Activated CD8-positive, alpha-beta memory T cell treated with anti-CD3 and anti-CD28 coated beads, Interleukin-2, amount 50 U/mL, for 1 hour (primary cell): ENCODE measurements around the gene HK3.

ENCODE experiments used
- DNase-seq: peaks from one replicate; pipeline ENCODE4 v3.0.0-alpha.2; 2020; ENCODE audit errors: extremely low read depth

HK3 gene

DNA sequence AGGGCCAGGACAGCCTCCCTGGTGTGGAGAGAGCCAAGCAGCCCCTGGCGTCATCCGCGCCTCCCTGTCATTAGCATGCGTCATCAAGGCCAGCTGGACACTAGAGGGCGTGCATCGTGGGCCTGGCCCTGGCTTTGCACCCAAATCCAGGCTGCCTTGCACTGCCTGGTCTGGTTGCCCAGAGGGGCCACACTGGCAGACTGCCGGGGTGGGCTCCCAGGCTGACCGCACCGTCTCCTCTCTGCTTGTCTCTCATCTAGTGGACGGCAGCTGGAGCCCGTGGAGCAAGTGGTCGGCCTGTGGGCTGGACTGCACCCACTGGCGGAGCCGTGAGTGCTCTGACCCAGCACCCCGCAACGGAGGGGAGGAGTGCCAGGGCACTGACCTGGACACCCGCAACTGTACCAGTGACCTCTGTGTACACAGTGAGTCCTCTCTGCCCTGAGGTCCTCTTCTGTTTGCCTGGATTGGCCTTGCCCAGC lies 29.0 kb downstream of the HK3 start:
- no peak for DNase-seq

DNA sequence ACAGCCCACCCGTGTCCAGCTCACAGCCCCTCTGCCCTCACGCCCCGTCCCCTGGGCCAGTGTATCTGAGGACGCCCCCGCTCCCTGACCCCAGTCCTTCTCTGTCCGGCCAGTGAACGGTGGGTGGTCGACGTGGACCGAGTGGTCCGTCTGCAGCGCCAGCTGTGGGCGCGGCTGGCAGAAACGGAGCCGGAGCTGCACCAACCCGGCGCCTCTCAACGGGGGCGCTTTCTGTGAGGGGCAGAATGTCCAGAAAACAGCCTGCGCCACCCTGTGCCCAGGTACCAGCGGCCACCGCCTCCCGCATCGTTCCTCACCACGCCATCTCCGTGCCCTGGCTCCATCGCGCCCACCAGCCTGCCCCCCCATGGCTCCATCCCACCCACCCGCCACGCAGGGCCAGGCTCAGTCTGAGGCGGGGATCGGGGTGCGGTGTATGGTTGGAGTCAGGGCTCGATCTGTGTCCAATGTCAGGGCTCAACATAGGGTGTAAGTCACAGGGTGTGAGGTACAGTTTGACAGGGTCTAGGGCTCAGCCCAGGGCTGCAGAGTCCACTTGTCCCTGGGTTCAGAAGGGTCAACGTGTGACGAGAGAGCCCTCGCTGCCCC lies 29.5 kb downstream of the HK3 start:
- DNase-seq: no peak

DNA sequence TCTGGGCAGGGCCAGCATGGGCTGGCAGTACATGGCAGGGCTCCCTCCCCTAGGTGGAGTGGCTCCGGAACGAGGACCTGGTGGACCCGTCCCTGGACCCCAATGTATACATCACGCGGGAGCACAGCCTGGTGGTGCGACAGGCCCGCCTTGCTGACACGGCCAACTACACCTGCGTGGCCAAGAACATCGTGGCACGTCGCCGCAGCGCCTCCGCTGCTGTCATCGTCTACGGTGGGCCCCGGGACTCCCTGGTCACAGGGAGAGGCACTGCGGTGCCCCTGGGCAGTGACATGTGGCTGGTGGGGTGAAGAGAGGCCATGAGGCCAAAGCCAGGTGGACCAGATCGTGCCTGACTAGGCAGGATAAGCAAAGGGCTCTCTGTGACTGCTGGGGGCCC lies 30.4 kb downstream of the HK3 start:
- DNase-seq: no peak

DNA sequence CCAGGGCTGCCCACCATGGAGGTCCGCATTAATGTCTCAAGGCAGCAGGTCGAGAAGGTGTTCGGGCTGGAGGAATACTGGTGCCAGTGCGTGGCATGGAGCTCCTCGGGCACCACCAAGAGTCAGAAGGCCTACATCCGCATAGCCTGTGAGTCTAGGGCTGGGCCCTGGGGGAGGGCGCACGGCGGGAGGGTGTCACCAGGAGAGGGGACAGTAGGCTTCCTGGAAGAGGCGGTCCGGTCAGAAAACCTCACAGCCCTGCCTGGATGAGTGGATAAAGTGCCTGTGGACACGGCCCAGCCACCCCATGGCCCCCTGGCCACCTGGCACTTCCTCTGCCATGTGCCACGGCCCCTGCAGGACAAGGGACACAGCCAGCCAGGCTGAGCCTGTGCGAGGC lies 31.0 kb downstream of the HK3 start:
- DNase-seq: no peak

DNA sequence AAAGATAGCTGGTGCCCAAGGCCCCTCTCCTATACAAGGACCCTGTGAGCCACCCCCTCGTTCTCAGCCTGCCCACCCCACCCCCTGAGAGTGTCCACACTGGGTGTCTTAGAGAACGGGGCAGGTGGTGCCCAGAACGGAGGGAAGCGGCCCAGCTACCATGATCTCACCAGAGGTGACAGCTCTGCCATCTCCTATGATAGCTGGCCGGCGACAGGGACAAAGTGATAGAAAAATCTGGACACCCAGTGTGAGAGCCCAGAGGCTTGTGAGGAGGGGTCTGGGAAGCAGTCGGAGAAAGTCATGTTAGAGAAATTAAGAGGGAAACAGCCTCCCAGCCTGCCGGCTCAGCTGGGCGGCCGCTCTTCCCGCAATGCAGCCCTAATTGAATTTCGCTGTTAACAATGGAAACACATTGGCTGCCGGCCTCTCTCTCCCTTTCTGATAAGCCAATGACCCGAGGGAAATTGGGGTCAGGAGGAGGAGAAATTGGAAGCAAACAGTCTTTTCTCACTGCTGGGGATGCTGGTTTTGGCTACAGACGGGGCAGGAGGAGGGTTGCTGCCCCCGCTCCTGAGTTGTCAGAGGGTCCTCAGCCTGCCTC lies 32.3 kb downstream of the HK3 start:
- no peak for DNase-seq

DNA sequence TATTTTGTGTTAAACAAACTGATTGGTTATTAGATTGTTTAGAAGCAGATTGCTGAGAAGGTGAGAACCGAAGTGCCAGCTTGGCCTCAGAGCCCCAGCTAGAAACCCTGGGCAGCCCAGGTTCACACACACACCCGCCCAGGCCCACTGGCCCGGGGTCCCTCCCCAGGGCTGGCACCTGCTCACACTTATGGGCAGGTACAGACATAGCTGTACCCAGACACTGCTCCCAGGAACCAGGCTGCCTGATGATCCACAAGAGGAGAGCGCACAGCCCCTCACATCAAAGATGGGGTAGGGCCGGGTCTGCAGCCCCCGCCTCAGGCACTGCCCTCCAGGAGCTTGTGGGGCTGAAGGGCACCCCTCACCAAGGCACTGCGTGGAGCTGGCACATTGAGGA lies 33.2 kb downstream of the HK3 start:
- DNase-seq: no peak

DNA sequence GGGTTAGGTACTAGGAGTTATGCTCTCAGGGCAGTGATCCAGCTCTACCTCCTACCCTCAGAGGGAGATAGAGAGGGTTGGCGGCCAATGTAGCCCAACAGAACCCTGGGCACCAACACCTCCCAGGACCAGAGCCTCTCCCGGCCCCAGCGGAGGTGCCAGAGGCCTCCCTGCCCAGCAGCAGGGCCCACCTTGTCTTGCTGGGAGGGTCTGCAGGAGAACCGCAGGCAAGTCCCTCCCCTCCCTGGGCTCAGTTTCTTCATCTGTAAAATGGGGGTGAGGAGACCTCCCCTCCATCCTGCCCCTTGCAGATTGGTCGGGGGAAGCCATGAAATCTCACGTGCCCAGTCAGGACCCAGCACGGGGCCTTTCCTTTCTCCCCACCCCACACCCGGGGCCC lies 34.4 kb downstream of the HK3 start:
- no peak for DNase-seq

DNA sequence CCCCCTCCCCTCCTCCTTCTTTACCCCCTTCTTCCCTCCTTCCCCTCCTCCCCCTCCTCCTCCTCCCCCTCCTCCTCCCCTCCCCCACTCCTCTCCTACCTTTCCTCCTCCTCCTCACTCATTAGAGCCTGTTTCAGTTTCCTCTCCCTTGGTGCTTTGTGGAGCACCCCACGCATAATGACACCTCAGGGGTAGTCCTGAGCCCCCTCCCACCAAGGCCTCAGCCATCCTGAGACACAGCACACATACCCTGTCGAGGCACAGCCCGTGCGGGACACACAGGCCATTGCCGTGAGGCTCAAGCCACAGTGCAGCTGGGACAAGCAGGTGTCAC lies 35.4 kb downstream of the HK3 start:
- DNase-seq: no peak

DNA sequence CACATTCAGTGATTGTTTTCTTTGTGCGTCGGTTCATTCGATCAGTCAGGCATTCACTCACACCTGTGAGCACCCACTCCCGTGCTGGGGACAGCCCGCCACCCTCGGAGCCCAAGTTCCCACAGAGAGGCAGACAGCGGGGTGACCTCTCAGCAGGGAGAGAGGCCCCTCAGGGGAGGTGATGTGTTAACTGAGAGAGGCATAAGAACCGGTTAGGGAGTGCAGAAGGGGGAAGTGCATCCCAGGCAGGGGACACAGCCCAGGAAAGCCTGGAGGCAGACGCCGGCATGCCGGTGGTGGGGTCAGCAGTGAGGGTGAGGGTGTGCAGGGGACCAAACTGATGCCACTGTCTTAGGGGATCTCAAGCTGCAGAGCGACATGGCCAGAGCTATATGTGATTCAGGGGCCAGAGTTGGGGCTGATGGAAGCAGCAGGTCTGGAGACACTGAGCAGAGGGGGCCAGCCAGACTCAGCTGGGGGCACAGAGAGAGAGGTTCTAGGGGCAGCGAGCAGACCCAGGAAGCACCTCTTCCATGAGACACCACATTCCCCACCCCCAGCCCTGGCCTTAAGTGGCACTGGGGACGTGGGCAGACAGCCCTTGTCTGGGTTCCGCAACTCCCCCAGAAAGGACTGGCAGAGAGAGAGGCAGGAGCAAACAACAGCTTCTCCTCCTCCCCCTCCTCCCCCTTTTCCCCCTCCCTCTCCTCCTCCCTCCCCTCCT lies 35.9 kb downstream of the HK3 start:
- DNase-seq: no peak

DNA sequence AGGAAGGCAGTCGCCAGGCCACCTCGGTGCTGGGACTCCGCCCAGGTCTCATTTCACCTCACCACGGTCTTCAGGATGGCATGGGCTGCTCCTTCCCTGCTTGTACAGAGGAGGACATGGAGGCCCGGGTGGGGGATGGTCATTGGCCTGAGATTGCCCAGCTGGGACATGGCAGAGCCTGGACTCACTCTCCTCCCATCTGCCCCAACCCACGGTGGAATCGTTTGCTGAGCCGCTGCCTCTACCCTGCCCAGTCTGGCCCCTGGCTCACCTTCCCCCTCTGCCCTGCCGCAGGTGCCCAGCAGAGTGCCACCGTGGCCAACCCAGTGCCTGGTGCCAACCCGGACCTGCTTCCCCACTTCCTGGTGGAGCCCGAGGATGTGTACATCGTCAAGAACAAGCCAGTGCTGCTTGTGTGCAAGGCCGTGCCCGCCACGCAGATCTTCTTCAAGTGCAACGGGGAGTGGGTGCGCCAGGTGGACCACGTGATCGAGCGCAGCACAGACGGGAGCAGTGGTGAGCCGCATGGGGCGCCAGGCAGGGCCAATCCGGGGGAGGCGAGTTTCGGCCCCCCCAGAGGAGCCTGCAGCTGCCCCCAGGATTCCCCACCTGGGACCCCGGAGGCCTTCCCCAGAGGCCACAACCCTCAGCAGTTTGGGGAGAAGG lies 36.7 kb downstream of the HK3 start:
- DNase-seq: no peak

DNA sequence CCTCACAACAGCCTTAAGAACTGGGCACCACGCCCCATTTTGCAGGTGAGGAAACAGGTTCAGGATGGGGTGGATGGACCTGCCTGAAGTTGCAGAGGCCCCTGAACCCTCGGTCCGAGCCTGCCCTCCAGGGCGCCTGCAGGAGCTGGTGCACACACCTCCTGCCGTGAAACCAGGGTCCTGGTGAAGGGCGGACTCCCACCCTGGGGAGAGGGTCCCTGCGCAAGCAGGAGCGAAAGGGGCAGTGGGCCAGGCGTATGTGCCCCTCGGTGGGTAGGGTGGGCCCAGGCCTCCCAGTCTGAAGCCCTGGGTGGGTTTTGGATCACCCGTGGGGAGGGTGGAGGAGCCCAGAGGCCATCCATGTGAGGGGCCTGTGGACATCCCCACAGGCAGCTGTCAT lies 37.9 kb downstream of the HK3 start:
- DNase-seq: no peak

DNA sequence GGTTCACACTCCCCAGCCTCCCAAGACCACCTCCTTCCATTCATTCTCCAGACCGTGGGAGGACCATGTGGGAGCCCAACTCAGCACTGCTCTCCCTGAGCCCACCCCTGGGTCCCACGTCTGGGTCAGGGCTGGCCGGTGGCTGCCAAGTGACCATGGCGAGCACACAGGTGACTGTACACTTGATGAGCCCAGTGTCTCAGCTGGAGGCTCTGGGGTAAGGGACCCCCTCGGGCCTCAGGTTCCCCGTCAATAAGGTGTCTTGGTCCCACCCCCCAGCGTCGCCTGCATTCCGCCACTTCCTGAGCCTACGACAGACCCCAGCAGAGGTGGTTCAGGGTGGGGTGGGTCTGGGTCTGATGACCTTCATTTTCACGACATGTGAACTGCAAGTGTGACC lies 38.8 kb downstream of the HK3 start:
- no peak for DNase-seq

DNA sequence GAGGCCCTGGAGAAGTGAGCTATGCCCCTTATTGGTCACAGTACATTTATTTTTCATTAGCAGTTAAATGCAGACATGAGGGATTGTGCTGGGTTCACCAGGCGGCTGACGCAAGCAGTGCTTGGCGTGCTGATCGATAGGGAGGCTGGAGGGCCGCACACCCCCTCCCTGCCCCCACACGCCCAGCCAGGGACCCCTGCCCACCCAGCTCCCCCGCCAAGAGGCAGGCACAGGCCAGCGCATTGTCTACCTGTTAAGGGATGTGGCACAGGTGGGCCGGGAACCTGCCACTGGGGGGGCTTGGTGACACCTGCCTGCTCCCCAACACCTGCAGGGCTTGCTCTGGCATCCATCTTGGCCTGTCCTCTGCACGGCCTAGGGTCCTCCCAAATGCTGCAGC lies 39.2 kb downstream of the HK3 start:
- no peak for DNase-seq

DNA sequence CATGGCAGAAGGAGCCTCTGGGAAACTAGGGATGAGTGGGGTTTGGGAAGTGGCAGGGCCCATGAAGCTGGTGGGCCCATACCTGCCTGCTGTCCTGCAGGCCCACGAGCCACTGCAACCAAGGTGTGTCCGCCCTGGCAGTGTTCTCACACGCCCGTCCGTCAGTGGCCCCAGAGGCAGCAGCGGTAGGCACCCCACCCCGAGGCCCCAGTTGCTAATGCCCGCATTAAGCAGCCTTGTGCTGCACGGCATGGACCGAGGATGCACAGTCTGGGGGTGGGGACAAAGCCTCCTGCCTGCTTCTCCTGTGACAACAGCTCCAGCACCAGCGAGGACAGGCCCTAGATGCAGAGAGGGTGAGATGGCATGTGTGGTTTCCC lies 41.3 kb downstream of the HK3 start:
- DNase-seq: no peak

DNA sequence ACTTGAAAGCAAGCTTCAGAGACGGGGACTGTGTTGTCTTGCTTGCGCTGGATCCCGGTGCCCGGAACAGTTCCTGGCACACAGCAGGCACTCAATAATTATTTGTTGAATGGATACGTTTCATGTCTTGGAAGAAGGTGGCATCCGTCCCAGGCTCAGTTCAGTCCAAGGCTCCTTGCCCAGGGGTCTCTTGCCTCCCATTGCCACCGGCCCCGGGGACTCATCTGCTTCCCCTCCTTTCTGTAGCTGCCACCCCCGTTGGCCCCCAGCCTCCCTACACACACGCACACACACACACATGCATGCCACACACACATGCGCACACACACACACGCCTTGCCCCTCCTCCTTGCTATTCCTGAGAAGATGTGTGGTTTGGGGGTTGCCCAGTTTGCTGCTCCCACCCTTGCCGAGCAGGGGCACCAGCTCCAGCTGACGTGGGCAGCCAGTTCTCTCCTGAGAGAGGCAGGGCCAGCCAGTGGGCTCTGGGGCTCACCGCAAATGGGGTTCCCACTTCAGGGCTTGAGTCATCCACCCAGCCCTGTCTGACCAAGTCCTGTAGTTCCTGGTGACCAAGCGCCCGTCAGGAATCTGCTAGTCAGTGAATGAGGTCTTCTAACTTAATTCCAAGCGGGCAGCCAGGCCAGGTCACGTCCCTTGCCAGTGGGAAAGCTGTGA lies 41.8 kb downstream of the HK3 start:
- no peak for DNase-seq

DNA sequence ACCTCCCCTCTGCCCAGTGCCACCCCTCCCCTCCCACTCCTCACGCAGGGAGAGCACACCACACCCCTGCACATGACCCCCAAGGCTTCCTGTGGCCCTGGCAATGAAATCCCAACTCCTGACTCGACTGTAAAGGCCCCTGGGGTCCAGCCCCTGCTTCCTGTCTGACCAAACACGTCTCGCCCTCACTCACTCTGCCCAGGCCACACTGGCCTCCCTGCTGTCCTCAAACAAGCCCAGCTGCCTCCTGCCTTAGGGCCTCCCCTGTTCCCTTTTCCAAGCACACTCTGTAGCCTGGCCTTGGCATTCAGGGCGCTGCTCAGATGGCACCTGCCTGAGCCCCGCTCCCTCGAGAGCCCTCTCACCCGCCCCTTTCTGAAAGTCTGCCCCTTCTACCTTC lies 42.4 kb downstream of the HK3 start:
- DNase-seq: no peak

DNA sequence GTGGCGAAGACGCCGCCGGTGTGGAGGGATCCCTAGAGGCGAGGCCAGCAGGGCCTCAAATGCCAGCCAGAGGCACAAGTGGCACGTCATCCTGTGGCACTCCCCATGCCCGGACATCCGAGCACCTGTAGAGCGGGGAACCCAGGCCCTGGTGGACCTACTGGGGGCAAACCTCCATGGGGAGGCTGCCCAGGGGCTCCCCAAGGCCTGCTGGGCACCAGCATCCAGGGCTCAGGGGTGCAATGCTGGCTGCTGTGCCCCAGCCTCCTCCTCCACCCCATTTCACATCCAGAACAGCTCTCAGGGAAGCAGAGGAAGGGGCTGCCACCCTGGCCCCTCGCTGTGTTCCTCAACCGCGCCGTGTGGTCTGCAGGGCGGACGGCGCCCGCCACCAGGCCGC lies 43.5 kb downstream of the HK3 start:
- no peak for DNase-seq

DNA sequence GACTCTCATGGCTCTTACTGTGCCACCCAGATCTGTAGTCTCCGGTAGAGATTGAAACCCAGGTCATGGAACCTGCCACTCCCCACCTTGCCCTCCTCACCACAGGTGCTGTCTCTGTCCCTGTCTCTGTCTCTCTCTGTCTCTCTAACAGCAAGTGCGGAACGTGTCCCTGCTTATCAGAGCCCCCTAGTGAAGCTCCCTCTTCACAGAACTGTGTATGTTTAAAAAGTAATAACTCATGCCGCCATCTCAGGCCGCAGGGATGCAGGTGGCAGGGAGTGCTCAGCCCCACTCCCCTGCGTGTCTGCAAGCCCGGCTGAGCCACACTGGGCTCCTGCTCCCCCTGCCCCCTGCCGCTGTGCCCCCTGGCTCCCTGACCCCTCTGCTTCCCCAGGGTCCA lies 45.0 kb downstream of the HK3 start:
- no peak for DNase-seq

DNA sequence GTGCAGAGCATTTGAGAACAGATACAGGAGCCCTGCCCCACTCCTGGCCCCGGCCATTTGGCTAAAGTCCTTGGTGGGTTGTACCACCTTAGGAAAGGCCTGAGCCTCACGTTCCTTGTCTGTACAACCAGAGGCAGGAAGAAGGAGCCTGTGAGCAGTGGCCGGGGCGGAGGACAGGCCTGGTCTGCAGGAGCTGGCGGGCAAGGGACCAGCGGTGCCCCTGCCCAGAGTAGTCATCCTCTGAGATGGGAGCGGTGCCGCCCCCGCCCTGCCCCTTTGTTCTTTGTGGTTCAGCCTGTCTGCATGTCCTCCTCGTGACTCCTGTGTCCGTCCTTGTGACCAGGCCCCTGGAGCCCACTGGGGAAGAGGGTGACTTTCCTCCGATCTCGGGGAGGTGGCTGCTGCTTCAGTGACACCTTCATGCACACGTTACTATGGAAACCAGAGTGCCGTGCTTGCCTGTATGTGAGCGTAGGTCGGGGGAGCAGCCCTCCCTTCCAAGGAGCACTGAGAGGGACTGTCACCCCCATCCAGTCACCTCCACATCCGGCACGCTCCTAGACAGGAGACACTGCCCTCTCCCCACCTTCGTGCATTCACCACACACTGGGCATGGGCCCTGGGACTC lies 45.9 kb downstream of the HK3 start:
- DNase-seq: no peak

DNA sequence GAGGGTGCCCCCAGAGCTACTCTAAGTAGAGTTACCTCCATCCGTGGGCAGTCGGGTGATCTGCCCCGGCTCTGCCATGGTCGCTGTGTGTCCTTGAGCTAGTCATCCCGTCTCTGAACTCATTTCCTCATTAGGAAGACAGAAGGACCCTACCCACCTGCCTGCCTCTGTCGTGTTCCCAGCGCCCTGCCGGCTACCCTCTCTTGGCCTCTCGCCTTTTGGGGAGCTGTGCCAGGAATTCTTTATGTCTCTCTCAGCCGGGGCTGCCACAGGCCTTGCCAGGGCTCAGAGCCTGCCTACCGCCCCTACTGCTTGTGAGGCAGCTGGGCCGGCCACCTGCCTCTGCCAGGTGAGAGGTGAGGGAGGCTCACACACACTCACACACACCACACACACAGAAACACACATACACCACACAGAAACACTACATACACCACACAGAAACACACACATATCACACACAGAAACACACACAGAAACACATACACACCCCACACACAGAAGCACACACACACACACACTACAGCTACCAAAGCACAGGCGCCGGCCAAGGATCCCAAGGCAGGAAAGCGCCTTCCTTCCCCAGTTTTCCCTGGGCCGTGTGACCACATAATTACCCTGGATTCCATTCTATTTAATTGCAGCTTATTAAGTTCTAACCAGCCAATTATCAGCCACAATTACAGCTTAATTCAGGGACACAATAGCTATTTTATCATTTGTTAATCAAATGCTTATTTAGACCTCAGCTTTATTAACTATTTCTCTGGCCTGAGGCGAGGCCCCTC lies 47.1 kb downstream of the HK3 start:
- no peak for DNase-seq

DNA sequence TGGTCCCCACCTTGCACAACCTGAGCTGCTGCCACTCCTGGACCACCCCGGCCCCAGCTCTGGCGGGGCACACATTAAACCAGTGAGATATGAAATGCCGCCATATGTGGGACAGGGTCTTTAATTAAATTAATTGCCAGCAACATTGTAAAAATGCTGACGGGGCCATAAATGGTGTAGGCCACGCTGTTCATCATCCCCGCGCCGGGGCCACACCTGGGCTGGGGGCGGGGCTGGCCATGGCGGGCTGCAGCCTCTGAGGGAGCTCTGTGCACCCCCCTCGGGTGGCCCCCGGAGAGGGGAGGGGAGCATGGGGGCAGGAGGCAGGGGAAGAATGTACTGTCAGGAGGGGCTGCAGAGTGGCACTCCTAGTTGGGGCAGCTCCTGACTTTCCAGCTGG lies 47.8 kb downstream of the HK3 start:
- no peak for DNase-seq
